Mucosa of rectum (tissue), 2 donors: ENCODE results near the gene GPC4.

Experiments used
- H3K27ac ChIP-seq, 2 donors: one replicate each; pipeline ENCODE4 v1.7.0; 2013; ENCODE audit warnings: inconsistent platforms in 2 of 2, low read depth in 2 of 2, low read length in 2 of 2
- H3K27me3 ChIP-seq, 2 donors: one replicate each; pipeline ENCODE4 v1.7.0; 2013; ENCODE audit warnings: low read length in 2 of 2; ENCODE audit not compliant: control insufficient read depth in 2 of 2, insufficient read depth in 2 of 2
- H3K36me3 ChIP-seq, 2 donors: one replicate each; pipeline ENCODE4 v1.7.0; 2013; ENCODE audit warnings: low read length in 2 of 2; ENCODE audit not compliant: control insufficient read depth in 2 of 2, insufficient read depth in 2 of 2
- H3K4me1 ChIP-seq, 2 donors: one replicate each; pipeline ENCODE4 v1.7.0; 2013; ENCODE audit warnings: low read length in 2 of 2, mild to moderate bottlenecking in 1 of 2; ENCODE audit not compliant: control insufficient read depth in 2 of 2, insufficient read depth in 2 of 2
- H3K4me3 ChIP-seq, 2 donors: one replicate each; pipeline ENCODE4 v1.7.0; 2013; ENCODE audit warnings: low read length in 2 of 2
- H3K9ac ChIP-seq, 2 donors: one replicate each; pipeline ENCODE4 v1.7.0; 2013; ENCODE audit warnings: low read length in 2 of 2, low read depth in 1 of 2, mild to moderate bottlenecking in 1 of 2
- H3K9me3 ChIP-seq, 2 donors: one replicate each; pipeline ENCODE4 v1.7.0; 2013; ENCODE audit warnings: low read length in 2 of 2; ENCODE audit not compliant: control insufficient read depth in 2 of 2
- donor health status: healthy.
- donor health status: Normal muscosa, but diverticular disease.

Gene GPC4

DNA sequence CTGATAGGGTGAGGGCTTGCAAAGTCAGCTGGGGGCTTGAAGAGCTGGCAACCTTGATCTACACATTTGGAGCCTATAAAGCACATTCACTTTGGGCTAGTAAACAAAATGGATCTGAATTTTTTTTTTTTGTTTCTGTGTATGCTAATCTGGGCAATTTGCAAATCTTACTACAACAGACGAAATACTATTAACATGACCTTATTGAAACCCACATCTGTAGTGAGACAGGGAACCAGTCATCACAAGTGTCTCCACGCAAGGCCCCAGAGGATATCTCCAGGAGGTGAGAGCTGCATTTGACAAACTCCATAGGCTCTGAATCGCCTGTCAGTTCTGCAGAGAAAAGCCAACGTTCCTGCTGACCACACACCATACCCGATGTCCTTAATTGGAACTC is 164.1 kb downstream of the GPC4 start:
- Histone ChIP-seq H3K27me3 (peaks cover 2 to 4% of the 10 kb centered on the region in 2 donors), H3K36me3 (no peaks in the 10 kb centered on the region), H3K9me3 (peaks cover 3% of the 10 kb centered on the region in 2 donors), H3K27ac (no peak overlapping the region), H3K4me1 (no peaks in the 10 kb centered on the region), H3K4me3 (no peak overlapping the region), H3K9ac (no peak overlapping the region)

- Histone ChIP-seq H3K27me3 (peaks cover 2 to 4% of the 10 kb centered on the region in 2 donors), H3K27ac (no peak overlapping the region), H3K4me3 (no peak overlapping the region), H3K36me3 (no peaks in the 10 kb centered on the region), H3K4me1 (no peaks in the 10 kb centered on the region), H3K9me3 (peaks cover 3% of the 10 kb centered on the region in 2 donors), H3K9ac (no peak overlapping the region)
Measured at GRCh38 chrX:133250184-133251100, 164.8 kb downstream of the GPC4 start.
